SU-DHL-6 (cell line): ENCODE data around the gene COG4.

Experiments used
- EZH2phosphoT487 ChIP-seq: fragments of 200-600 bp; sonication (generic), shearing (Covaris generic); conservative IDR thresholded peaks from 2 replicates; pipeline ENCODE4 v1.6.1; 2018; ENCODE audit warnings: mild to moderate bottlenecking, antibody characterized with exemption, low read length, moderate library complexity, mixed read lengths
- TF ChIP-seq, protein P1 (sequence below): fragments of 200-600 bp; sonication (generic); IDR thresholded peaks from one replicate; pipeline ENCODE4 v1.5.1; 2017; ENCODE audit warnings: antibody characterized with exemption, mild to moderate bottlenecking, low read length, moderate library complexity; ENCODE audit not compliant: insufficient read depth, poor library complexity, severe bottlenecking

- TF ChIP-seq EZH2phosphoT487: no peak
- TF ChIP-seq, protein P1, sequence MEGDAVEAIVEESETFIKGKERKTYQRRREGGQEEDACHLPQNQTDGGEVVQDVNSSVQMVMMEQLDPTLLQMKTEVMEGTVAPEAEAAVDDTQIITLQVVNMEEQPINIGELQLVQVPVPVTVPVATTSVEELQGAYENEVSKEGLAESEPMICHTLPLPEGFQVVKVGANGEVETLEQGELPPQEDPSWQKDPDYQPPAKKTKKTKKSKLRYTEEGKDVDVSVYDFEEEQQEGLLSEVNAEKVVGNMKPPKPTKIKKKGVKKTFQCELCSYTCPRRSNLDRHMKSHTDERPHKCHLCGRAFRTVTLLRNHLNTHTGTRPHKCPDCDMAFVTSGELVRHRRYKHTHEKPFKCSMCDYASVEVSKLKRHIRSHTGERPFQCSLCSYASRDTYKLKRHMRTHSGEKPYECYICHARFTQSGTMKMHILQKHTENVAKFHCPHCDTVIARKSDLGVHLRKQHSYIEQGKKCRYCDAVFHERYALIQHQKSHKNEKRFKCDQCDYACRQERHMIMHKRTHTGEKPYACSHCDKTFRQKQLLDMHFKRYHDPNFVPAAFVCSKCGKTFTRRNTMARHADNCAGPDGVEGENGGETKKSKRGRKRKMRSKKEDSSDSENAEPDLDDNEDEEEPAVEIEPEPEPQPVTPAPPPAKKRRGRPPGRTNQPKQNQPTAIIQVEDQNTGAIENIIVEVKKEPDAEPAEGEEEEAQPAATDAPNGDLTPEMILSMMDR: peak; percentile 56
Observed at GRCh38 chr16:70529051-70529777, 5.9 kb upstream of the COG4 start.
